SHP77 (cell line): ENCODE data around the gene SRPK2.

Experiments
- DNase-seq, 2 experiments: peaks; one replicate each; lab custom pipeline; 2025; lab: John Stamatoyannopoulos, UW

Gene SRPK2

DNA sequence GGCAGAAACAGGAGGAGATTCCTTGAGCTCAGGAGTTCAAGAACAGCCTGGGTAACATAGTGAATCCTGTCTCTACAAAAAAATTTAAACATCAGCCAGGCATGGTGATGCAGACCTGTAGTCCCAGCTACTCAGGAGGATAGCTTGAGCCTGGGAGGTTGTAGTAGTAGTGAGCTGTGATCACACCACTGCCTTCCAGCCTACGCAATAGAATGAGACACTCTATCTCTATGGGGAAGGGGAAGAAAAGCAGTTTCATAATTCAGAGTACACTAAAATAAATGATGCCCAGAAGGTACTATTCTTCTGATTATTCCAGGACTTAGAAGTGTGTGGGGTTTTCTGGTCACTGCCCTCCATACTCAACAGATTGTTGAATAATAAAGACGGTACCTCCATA, 197.4 kb downstream of the SRPK2 start:
- no peak for DNase-seq

DNA sequence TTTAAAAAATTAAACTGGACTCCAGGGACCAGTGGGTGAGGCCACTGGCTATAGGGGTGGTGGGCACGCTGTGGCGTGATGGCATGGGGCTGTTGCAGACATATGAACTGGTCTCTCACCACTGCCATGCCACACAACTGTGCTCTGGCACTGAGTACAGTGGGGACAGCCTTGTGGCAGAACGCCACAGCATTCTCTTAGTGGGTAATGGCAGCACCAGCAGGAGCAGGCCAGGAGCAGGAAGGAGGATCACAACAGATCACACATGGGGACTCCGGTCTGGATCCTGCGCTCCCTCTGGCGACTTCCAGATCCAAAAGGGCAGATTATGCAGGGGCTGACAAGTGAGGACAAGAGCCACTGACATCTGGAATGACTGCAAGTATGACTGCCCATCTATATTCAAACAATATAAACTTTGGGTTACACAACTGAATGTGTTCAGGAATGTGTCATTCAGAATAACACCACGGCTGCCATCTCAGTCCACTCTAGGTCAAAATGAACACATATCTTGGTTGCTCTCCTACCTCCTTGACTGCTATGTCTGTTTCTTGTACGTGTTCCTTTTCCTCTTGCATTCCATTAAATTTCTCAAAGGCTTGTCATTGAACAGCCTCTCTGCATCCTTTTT, 198.7 kb downstream of the SRPK2 start:
- DNase-seq = no peak

DNA sequence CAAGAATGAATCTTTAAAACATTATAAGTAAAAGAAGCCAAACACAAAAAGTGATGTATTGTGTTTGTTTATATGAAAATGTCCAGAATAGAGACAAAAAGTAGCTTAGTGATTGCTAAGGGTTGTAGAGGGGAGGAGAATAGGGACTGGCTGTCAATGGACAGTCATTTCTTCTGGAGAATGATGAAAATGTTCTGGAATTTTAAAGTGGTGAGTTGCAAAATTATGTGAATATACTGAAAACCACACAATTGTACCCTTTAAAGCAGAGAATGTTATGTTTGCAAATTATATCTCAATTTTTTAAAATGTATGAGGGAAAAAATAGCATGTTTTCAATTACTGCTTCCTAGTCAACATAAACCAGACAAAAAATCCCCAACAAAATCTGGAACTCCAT, 200.5 kb downstream of the SRPK2 start:
- no peak for DNase-seq

DNA sequence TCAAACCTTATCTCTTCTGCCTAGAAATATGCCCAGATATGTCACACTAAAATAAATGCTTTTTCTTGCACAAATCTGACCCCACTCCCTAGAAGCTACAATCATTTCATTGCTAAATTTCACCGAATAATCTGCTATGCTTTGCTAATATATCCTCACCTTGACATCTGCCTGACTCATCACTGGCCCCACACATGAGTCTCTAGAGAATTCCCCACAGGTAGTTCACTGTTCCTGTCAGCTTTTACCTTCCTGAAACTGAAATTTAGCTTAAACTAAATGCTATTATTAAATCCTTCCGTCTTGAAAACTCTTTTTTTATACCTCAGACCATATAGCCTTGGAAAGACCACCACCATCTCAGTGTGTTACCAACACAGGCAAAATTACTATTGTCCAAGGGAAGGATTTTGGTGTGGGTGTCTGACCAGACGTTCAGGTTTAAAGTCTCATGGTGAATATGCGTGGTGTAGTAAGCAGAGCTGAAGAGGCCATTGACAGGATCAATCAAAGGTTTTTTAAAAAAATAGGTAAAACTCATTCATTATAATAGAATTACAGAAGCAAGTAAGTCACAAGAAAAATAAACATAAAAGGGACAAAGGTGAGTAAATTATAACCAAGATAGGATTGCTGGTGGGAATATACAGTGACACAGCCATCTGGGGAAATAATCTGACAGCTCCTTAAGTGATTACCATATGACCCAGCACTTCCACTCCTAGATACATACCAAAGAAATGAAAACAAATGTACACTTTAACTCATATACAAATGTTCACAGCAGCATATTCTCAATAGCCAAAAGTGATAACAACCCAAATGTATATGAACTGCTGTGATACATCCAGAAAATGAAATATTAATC, 201.2 kb downstream of the SRPK2 start:
- no peak for DNase-seq

DNA sequence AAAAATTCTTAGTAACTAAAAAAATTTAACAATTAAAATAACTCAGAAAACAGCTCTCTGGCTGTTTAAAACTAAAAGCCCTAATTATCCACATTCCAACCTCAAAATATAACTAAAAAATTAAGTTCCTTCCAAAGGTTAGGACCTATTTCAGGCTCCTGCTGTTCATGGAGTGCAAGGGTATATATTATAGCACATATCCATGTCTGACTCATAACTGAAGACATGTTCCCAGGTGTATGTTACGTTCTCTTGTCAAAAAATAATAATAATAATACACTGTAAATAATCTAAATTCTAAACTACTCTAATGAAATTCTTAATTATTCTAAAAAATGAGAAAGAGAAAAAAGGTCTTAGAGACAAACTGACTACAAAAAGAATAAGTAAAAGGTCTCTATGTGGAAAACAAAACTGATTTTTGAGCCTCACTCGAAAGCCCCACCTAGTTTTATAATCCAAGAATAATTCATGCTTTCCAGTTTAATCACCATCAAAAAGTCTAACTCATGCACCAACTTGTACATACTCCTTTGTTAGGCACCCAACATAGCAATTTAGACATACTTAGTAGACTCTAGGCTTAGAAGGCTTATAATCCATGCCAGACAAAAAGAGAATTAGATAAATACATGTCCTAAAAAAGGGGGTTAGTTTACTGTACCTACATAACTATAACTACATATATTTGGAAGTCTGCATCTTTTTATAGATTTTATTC, 203.3 kb downstream of the SRPK2 start:
- DNase-seq = no peak

DNA sequence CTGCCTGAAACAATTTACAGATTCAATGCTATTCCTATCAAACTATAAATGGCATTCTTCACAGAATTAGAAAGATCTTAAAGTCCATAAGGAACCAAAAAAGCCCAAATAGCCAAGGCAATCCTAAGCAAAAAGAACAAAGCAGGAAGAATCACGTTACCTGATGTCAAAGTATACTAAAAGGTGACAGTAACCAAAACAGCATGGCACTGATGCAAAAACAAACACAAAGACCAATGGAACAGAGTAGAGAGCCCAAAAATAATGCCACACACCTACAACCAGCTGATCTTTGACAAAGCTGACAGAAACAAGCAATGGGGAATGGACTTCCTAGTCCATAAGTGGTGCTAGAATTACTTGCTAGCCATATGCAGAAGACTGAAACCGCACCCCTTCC, 208.7 kb downstream of the SRPK2 start:
- no peak for DNase-seq

DNA sequence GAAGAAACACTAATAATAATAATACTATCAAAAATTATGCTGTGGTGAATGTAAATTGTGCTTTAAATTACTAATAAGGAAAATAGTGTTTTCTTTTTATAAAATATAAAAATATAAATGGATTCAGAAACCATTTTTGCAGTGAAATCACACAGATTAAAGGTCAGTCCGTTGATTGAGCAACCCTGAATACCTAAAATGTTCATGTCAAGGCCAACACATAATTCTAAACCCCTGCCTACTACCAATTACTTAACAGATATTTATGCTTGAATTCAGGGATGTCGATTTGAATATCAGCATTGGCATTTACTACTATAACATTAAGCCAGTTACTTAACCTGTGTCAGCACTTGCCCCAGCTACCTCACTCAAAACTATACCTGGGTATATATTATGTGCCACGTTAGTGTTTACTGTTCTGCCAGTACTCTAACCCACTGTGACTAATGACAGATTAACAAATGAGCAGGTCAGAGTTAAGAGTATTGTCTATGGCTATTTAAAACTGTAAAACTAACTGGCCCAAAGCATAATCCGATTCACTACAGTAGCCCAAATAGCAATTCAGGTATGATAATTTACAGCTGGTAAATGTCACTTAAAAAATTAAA, 209.7 kb downstream of the SRPK2 start:
- no peak for DNase-seq

DNA sequence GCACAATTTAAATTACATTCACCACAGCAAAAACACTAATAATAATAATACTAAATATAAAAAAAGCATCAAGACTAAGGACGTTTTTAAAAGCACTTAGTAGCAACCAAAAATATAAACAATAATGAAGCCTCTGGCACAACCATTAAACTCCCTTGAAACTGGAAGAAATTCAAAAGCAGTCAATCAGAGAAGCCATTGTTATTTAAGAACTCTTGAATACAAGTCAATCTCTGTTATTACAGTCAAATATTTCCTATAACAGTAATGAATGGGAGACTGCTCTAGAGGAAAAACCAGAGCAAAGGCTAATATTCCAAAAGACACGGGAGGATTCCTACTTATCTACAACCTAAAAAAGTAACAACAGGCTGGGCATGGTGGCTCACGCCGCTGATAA, 210.5 kb downstream of the SRPK2 start:
- no peak for DNase-seq

DNA sequence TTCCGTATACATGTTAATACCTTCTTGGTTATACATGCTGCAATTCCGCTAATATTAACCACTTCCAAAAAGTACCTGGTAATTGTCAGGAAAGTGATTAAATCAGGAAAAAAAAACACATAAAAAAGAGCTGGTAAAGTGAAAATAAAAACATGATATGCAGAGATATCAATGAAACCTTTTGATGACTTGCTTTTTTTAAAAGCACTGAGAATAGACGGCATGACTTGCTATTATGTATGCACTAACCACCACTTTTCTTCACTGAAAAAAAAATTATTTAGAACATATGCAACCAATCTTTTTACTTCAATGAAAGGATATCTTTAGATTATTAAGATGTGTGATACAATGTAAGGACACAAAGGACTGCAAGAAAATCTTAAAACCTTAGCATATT, 211.7 kb downstream of the SRPK2 start:
- DNase-seq = no peak

DNA sequence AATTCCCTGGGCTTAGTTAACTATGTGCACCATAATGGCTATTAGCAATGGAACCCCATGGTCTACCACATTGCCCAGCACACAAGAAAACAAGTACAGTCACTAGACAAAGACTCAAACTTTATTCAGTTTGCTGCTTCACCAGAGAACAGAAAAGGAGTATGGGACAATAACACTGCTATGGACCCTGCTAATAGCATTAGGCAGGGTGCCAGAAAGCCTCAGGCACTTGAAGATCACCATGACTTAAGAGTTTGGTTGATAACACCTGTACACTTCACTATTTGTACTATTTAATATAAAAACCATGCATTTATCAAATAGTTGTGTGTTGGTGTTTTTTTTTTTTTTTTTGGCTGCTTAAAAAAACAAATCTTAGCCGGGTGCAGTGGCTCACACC, 215.1 kb downstream of the SRPK2 start:
- DNase-seq = no peak

DNA sequence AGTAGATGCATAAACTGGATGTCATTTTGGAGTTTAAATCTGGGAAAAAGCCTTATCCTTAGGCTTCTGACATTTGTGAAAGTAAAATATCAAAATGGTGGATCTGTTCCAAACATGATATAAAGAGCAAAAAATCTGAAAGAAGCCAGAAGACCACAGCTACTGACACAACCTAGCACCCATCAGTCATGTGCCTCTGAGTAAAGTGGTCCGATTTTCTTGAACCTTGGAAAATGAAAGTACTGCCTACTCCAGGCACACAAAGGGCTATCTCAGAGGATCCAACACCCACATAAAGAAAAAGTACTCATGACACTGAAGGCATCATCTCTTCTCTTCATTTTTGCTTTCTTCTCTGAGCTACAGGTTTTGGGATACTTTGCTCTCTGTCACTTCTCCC, 224.0 kb downstream of the SRPK2 start:
- no peak for DNase-seq

DNA sequence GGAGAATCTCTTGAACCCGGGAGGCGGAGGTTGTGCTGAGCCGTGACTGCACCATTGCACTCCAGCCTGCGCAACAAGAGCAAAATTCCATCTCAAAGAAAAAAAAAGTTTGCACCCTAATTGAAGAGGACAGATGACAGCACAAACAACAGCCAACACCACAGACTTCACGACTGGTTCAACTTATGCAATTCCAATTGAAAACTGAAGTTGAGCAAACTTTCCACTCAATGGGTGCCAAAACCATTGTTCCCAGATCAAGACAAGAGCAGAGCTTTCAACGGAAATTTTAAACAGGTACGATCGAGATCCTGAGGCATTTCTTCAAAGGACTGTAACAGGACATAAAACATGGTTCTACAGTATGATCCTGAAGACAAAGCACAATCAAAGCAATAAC, 225.0 kb downstream of the SRPK2 start:
- DNase-seq = no peak

DNA sequence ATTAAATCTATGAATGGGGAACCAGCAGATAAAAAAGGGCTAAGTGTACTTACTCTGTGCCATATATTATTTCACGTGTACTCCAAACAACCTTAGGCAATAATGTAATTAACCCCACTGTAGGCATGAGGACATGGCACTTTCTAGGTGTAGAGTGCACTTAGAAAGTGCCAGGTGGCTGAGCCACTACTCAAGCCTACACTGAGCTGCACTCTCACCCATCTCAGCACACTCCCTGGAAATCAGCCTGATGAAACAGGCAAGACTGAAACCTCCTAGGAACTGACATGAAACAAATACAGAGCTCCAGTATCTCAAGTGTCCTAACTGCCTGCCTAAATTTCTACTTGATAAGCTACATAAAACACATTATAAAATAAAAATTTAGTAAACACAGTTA, 227.4 kb downstream of the SRPK2 start:
- DNase-seq = no peak

DNA sequence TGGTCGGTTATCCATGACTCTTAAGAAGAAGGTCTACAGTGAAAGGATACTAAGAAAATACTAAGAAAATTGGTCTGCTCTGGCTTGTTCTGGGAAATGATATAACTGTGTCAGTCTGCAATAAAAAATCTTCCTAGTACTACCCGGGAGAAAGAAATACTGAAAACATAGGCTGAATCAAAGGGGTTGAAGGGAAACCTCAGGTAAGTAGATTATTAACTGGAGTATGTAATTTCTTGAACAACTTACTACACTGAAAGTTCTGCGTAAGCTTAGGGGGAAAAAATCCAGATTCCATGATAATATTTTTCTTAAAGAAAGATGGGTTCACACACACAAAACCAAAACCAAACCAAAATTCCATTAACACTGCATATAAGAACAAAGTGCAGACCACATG, 231.4 kb downstream of the SRPK2 start:
- no peak for DNase-seq

DNA sequence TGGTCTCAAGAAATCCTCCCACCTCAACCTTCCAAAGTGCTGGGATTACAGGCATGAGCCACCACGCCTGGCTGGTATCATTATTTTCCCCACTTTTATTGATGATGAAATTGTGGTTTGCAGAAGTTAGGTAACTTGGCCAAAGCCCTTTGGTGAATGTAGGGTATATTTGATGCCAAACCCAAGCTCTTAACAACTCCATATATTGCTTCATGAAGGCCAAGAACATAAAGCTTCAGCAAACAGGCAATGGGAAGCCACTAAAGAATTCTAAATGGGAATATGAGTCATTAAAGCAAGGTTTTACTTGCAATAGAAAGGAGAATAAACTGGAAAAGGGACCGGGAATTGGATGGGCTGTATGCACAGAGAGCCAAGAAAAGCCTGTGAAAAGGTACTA, 232.0 kb downstream of the SRPK2 start:
- DNase-seq = no peak

DNA sequence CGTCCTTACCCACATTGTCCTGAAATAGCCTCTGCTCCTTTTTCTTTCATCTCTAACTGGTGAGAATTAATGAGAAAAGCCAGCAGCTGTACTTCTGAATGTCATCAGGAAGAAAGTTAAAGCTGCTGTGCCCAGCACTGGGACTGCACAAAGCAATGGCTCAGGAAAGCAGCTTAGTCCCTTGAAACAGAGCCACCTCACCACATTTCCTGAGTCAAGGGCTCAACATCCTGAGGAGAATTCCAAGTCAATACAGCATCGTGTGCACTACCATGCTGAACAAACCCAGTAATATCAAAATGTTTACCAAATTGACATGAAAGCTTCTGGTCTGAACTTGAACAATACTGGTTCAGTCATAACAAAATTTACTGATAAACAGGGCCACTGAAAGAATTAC, 234.6 kb downstream of the SRPK2 start:
- DNase-seq = no peak

DNA sequence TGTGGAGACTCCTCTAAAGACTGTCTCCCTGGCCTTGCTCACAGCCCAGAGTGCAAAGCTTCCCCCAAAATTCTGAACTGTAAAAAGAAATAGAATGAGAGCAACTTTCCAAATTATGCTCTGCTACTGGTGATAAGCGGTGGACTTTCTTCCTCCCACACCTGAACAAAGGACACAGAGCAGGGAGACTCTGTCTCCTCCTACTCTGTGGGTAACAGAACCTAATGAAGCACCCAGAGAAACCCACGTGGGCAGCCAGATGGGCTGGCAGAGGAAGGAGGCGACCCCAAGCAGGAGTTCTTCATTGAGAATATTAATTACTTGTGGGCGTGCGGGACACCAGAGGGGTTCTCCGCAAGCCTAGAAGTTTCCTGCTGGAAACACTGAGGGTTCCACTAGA, 235.2 kb downstream of the SRPK2 start:
- DNase-seq = no peak

DNA sequence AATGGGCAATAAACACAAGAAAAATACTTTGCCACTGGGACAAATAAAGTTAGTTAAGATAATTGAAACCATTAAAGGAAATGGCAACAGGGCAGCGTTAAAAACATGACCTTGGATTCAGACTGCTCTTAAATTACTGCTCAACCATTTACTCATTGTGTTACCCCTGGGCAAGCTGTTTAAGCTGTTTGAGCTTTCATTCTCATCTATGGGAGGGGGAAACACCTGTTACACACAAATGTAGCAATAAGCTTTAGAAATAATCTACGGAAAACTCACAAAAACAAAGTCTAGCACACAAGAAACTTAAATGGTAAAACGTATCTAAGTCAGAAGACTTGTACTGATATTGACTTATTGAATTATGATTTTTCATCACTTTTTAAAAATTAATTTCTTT, 237.6 kb downstream of the SRPK2 start:
- DNase-seq = no peak

DNA sequence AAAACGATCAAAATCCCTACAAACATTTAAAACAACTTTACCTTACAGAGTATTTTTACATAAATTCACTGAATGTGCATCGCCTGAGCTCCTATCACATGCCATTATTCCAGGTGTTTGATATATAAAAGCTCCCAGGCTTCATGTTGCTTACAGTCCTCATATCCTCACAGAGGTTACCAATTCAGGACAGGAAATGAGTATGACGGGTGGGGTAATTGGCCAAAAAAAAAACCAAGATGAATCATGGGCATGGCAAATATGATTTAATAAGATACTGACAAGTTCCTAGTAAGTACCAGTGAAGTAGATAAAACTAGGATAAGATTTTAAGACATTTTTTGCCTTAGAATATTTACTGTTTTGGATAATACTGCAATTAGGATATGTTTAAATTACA, 238.9 kb downstream of the SRPK2 start:
- DNase-seq = no peak

DNA sequence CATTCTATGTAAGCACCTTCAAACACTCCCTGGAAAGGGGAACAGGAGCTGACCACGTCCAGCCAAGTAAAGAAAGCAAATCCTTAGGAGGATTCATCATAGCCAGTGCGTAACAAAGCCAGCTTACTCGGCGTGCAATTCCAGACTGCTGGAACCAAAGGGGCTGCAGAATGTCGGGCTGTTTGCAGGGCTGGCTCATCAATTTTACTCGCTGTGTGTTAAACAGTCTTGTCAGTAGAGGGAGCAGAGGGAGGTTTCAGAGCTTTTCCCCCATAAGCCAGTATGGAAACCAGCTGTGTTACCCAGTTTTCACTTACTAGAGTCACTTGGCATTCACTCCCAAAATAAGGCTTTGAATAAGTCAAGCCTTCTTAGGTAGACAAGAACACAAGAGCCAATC, 247.7 kb downstream of the SRPK2 start:
- DNase-seq = no peak

DNA sequence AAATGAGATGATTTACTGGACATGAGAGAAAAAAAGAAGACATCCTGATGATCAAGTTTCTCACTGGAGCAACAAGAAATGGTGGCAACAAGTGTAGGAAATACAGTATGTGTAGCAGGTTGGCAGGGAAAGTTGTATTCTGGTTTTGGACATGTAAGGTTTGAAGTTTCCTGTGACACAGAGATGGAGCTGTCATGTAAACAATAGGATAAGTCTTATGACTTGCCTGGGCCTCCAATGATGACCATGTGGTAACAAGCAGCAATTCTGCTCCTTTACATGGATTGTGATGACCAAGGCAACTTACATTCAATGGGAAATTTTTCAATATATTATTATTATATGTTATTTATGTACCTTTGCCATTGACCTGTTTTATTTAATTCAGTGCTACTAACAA, 249.3 kb downstream of the SRPK2 start:
- DNase-seq = no peak

DNA sequence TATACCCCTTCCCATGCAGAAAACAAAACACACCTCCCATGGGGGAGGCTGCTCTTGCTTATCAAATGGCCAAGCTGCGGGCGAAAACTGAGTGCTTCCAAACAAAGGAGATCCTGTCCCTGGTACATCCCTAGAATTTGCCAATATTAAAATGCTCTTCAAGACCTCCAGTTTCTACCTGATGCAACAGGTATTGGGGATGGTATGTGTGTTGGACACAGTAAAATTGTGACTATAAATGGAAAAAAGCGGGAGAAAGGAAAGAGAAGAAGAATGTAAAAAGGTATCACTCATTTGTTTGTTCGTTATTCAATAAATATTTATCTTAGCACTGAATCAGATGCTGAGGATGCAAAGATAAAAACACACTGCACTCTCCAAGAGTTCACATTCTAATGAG, 250.8 kb downstream of the SRPK2 start:
- no peak for DNase-seq

DNA sequence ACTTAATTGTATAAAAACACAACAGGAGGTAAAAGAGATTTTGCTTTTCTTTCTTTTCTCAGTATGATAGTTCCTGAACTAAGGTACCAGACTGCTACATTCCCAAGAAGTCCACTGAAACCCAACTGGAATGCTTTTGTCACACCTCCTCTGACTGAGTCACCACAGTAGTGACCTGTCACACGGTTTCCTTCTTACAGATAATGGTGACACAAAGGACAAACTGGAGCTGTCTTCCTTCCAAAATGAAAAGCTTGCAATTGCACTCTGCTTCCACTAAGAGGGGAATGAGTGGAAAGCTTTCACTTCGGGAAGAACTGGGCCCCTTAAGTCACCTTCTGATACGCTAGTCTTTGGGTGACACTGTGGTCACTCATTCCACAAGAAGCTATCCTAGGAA, 252.5 kb downstream of the SRPK2 start:
- DNase-seq = no peak
